K562 (cell line): ENCODE measurements around the gene UIMC1. TPM values are rescaled to one million over a fixed set of nuclear protein-coding genes. Genes with fewer than 3 reads are reported as not detected.
A peak's percentile ranks its signal among the peaks of the same experiment; 100 is the strongest.

Source experiments
- FOXA1 ChIP-seq: fragments of 450-650 bp; IDR thresholded peaks from 2 replicates; pipeline ENCODE4 v1.6.1; 2016; ENCODE audit warnings: mild to moderate bottlenecking, borderline replicate concordance
- FOXM1 ChIP-seq, 2 experiments: fragments of 450-650 bp in 1 of 2; sonication (generic) in 1 of 2; formaldehyde crosslinking in 1 of 2; IDR thresholded peaks; 2 replicates each; pipeline versions ENCODE4 v1.6.1 to v1.9.0; 2017 to 2022; ENCODE audit warnings: low read depth in 2 of 2, mild to moderate bottlenecking in 2 of 2, missing genetic modification reagents in 1 of 2, moderate library complexity in 1 of 2
- GTF2F1 ChIP-seq: IDR thresholded peaks from 2 replicates; pipeline ENCODE4 v1.6.1; 2011; ENCODE audit warnings: low read depth, low read length, improper control_type of control experiment
- IFI16 ChIP-seq: fragments of 250-450 bp; sonication (Bioruptor Pico); IDR thresholded peaks from 2 replicates; pipeline ENCODE4 v2.1.2; 2022; ENCODE audit warnings: mild to moderate bottlenecking, inconsistent platforms
- JUNB ChIP-seq: fragments of 450-650 bp; formaldehyde crosslinking; conservative IDR thresholded peaks from 2 replicates; pipeline ENCODE4 v1.4.0; 2020; ENCODE audit warnings: mild to moderate bottlenecking
- LEF1 ChIP-seq: fragments of 450-650 bp; IDR thresholded peaks from 2 replicates; pipeline ENCODE4 v1.6.1; 2016; ENCODE audit warnings: mild to moderate bottlenecking
- NELFE ChIP-seq: IDR thresholded peaks from 2 replicates; pipeline ENCODE4 v1.6.1; 2011; ENCODE audit warnings: mild to moderate bottlenecking; ENCODE audit not compliant: insufficient read depth, insufficient read length
- NR1H2 ChIP-seq: sonication (generic); formaldehyde crosslinking; IDR thresholded peaks from 2 replicates; pipeline ENCODE4 v1.4.0; 2020; ENCODE audit warnings: mild to moderate bottlenecking, missing genetic modification reagents
- OTX1 ChIP-seq: fragments of 450-650 bp; formaldehyde crosslinking; IDR thresholded peaks from 2 replicates; pipeline ENCODE4 v1.4.0; 2022; ENCODE audit warnings: mild to moderate bottlenecking
- PHTF2 ChIP-seq: fragments of 250-450 bp; sonication (Bioruptor Pico); IDR thresholded peaks from 2 replicates; pipeline ENCODE4 v1.5.0; 2021; ENCODE audit warnings: mild to moderate bottlenecking
- RFX1 ChIP-seq: fragments of 450-650 bp; IDR thresholded peaks from 2 replicates; pipeline ENCODE4 v1.6.1; 2016; ENCODE audit warnings: mild to moderate bottlenecking, moderate library complexity
- SUPT5H ChIP-seq: fragments of 450-650 bp; IDR thresholded peaks from 2 replicates; pipeline ENCODE4 v1.6.1; 2016
- TAF15 ChIP-seq: fragments of 200-400 bp; formaldehyde crosslinking; IDR thresholded peaks from 2 replicates; pipeline ENCODE4 v1.6.1; 2017; ENCODE audit warnings: mild to moderate bottlenecking, low read depth, low read length, moderate library complexity
- ZNF780A ChIP-seq: fragments of 250-450 bp; sonication (Bioruptor Pico); IDR thresholded peaks from 2 replicates; pipeline ENCODE4 v1.5.0; 2021; ENCODE audit warnings: mild to moderate bottlenecking
- polyA plus RNA-seq, 8 experiments: library from polyadenylated mRNA; depleted of rRNA in 4 of 8; stranded (reverse) in 5 of 8; unstranded in 3 of 8; fragments of >200 nt; fragmentation: Nextera tagmentation in 2 of 8; fragmentation: Illumina TruSeq in 1 of 8; extraction: Ambion mirVana in 2 of 8; extraction: Trizol in 1 of 8; gene quantifications; 2 replicates each; pipeline versions ENCODE4 v1.2.1 to v1.2.3, GENCODE V29; 2011 to 2014; ENCODE audit warnings: inconsistent platforms in 1 of 8, missing spikeins in 1 of 8
- total RNA-seq, 7 experiments: library from RNA; depleted of rRNA in 6 of 7; stranded (reverse); fragments of >200 nt in 6 of 7; fragmentation: Illumina TruSeq in 2 of 7; extraction: Trizol in 2 of 7; gene quantifications; 2 replicates each; pipeline versions ENCODE4 v1.2.1 to v1.2.3, GENCODE V29; 2011 to 2021; ENCODE audit warnings: low replicate concordance in 1 of 7
- TF ChIP-seq, protein P1 (sequence below): fragments of 450-650 bp; IDR thresholded peaks from 2 replicates; pipeline ENCODE4 v1.6.1; 2016; ENCODE audit warnings: low read depth
- TF ChIP-seq, protein P2 (sequence below): fragments of 250-450 bp; sonication (Bioruptor Pico); IDR thresholded peaks from 2 replicates; pipeline ENCODE4 v1.4.0; 2020; ENCODE audit warnings: mild to moderate bottlenecking, moderate library complexity, borderline replicate concordance
- TF ChIP-seq, protein P3 (sequence below), 2 experiments: fragments of 450-650 bp; conservative IDR thresholded peaks; 2 replicates each; pipeline ENCODE4 v1.6.1; 2017; ENCODE audit warnings: mild to moderate bottlenecking in 2 of 2, moderate library complexity in 2 of 2

Gene UIMC1
- total and polyA plus RNA-seq, 9 of the 15 experiments (the other 6 are each of a cell fraction or from before 2014, with no cell fraction given), result 14.9 to 51.7 (median 36.8) TPM

DNA sequence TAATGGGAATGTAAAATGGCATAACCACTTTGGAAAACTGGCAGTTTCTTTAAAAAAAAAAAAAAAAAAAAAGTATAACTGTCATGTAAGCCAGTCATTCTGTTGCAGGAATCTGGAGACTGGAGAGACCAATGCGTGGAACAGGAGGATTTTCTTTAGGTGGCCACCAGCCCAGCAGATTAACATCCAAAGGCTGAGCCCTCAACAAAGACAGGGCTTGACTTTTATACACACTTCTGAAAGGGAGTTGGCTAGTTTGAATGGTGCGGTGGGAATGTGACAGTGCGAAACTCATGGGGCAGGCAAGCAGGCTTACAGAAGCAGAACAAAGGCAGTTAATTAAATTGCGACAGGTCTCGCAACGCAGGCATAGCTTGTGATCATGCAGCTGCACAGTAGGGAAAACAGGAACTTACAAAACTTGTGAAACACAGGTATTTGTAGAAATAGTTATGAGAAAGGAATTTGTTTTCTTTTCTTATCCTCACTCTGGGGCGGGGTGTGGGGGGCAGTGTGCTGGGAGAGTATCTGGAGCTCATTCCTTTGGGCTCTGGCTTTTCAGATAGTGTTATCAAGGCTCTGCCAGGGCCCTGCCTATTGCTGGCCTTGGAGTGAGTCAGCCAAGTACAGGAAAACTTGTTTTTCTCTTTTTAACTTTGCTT, 12.0 kb downstream of the UIMC1 start (continued):
- TF ChIP-seq ZNF780A (CRISPR knock-in tag) (no peak), PHTF2 (CRISPR knock-in tag) (no peak), OTX1 (CRISPR knock-in tag) (0 out of 2 replicates have a peak, but pooled peaks have one; percentile 35), SUPT5H (no peak), LEF1 (peak; percentile 90), GTF2F1 (no peak), NR1H2 (CRISPR knock-in tag) (no peak), FOXA1 (no peak), JUNB (CRISPR knock-in tag) (no peak), RFX1 (no peak), NELFE (no peak), FOXM1 (IDR thresholded peaks at IDR 0.05; ENCODE audit: low read depth) (peak; percentile 96), FOXM1 (CRISPR knock-in tag; IDR thresholded peaks at IDR 0.05; ENCODE audit: low read depth) (peak; percentile 64; the same call in 1 of the 2 replicates), IFI16 (no peak), TAF15 (no peak)
- TF ChIP-seq, protein P1, sequence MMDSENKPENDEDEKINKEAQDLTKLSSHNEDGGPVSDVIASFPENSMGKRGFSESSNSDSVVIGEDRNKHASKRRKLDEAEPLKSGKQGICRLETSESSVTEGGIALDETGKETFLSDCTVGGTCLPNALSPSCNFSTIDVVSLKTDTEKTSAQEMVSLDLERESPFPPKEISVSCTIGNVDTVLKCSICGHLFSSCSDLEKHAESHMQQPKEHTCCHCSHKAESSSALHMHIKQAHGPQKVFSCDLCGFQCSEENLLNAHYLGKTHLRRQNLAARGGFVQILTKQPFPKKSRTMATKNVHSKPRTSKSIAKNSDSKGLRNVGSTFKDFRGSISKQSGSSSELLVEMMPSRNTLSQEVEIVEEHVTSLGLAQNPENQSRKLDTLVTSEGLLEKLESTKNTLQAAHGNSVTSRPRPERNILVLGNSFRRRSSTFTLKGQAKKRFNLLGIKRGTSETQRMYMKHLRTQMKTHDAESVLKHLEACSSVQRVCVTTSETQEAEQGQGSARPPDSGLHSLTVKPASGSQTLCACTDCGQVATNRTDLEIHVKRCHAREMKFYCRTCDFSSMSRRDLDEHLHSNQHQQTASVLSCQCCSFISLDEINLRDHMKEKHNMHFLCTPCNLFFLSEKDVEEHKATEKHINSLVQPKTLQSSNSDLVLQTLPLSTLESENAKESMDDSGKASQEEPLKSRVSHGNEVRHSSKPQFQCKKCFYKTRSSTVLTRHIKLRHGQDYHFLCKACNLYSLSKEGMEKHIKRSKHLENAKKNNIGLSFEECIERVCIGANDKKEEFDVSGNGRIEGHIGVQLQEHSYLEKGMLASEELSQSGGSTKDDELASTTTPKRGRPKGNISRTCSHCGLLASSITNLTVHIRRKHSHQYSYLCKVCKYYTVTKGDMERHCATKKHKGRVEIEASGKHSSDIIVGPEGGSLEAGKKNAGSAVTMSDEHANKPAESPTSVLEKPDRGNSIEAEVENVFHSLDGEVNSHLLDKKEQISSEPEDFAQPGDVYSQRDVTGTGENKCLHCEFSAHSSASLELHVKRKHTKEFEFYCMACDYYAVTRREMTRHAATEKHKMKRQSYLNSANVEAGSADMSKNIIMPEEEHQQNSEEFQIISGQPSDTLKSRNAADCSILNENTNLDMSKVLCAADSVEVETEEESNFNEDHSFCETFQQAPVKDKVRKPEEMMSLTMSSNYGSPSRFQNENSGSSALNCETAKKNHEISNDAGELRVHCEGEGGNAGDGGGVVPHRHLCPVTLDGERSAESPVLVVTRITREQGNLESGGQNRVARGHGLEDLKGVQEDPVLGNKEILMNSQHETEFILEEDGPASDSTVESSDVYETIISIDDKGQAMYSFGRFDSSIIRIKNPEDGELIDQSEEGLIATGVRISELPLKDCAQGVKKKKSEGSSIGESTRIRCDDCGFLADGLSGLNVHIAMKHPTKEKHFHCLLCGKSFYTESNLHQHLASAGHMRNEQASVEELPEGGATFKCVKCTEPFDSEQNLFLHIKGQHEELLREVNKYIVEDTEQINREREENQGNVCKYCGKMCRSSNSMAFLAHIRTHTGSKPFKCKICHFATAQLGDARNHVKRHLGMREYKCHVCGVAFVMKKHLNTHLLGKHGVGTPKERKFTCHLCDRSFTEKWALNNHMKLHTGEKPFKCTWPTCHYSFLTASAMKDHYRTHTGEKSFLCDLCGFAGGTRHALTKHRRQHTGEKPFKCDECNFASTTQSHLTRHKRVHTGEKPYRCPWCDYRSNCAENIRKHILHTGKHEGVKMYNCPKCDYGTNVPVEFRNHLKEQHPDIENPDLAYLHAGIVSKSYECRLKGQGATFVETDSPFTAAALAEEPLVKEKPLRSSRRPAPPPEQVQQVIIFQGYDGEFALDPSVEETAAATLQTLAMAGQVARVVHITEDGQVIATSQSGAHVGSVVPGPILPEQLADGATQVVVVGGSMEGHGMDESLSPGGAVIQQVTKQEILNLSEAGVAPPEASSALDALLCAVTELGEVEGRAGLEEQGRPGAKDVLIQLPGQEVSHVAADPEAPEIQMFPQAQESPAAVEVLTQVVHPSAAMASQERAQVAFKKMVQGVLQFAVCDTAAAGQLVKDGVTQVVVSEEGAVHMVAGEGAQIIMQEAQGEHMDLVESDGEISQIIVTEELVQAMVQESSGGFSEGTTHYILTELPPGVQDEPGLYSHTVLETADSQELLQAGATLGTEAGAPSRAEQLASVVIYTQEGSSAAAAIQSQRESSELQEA, result no peak
- TF ChIP-seq, protein P2, sequence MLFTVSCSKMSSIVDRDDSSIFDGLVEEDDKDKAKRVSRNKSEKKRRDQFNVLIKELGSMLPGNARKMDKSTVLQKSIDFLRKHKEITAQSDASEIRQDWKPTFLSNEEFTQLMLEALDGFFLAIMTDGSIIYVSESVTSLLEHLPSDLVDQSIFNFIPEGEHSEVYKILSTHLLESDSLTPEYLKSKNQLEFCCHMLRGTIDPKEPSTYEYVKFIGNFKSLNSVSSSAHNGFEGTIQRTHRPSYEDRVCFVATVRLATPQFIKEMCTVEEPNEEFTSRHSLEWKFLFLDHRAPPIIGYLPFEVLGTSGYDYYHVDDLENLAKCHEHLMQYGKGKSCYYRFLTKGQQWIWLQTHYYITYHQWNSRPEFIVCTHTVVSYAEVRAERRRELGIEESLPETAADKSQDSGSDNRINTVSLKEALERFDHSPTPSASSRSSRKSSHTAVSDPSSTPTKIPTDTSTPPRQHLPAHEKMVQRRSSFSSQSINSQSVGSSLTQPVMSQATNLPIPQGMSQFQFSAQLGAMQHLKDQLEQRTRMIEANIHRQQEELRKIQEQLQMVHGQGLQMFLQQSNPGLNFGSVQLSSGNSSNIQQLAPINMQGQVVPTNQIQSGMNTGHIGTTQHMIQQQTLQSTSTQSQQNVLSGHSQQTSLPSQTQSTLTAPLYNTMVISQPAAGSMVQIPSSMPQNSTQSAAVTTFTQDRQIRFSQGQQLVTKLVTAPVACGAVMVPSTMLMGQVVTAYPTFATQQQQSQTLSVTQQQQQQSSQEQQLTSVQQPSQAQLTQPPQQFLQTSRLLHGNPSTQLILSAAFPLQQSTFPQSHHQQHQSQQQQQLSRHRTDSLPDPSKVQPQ (CRISPR knock-in tag), result peak; percentile 41; the same call in 1 of the 2 replicates
- TF ChIP-seq, protein P3, sequence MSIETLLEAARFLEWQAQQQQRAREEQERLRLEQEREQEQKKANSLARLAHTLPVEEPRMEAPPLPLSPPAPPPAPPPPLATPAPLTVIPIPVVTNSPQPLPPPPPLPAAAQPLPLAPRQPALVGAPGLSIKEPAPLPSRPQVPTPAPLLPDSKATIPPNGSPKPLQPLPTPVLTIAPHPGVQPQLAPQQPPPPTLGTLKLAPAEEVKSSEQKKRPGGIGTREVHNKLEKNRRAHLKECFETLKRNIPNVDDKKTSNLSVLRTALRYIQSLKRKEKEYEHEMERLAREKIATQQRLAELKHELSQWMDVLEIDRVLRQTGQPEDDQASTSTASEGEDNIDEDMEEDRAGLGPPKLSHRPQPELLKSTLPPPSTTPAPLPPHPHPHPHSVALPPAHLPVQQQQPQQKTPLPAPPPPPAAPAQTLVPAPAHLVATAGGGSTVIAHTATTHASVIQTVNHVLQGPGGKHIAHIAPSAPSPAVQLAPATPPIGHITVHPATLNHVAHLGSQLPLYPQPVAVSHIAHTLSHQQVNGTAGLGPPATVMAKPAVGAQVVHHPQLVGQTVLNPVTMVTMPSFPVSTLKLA (conservative IDR thresholded peaks at IDR 0.05), result peak; percentile 35 to 81; a peak in 3 of 4 replicates
